GM12878 (cell line): Measurements from ENCODE around the gene PFN3. TPM values are rescaled to one million over a fixed set of nuclear protein-coding genes. Genes with fewer than 3 reads are reported as not detected.

Source experiments
- ASH2L ChIP-seq: fragments of 300-600, 200-600 bp; sonication (generic); IDR thresholded peaks from 2 replicates; pipeline ENCODE4 v1.6.1; 2017; ENCODE audit warnings: low read depth, mild to moderate bottlenecking, borderline replicate concordance
- CHD1 ChIP-seq: IDR thresholded peaks from 2 replicates; pipeline ENCODE4 v1.6.1; 2012; ENCODE audit warnings: low read depth, low read length, improper control_type of control experiment
- CREM ChIP-seq: IDR thresholded peaks from 2 replicates; pipeline ENCODE4 v1.6.1; 2014; ENCODE audit warnings: antibody characterized with exemption, low read depth
- CTCF ChIP-seq, 3 experiments: IDR thresholded peaks in 2 of 3; conservative IDR thresholded peaks in 1 of 3; 2 replicates each; pipeline ENCODE4 v1.5.1; 2011; ENCODE audit warnings: low read depth in 3 of 3, low read length in 3 of 3, mild to moderate bottlenecking in 3 of 3, control low read depth in 2 of 3, moderate library complexity in 2 of 3, inconsistent platforms in 1 of 3, mixed read lengths in 1 of 3; ENCODE audit not compliant: control insufficient read depth in 2 of 3, insufficient read depth in 1 of 3; ENCODE audit errors: extremely low read depth in 1 of 3
- FOS ChIP-seq: IDR thresholded peaks from 3 replicates; pipeline ENCODE4 v1.6.1; 2011; ENCODE audit warnings: borderline replicate concordance; ENCODE audit not compliant: insufficient read length; ENCODE audit errors: extremely low read depth
- IKZF1 ChIP-seq: fragments of 450-650 bp; conservative IDR thresholded peaks from 2 replicates; pipeline ENCODE4 v1.6.1; 2017; ENCODE audit warnings: antibody characterized with exemption, mild to moderate bottlenecking
- KLF5 ChIP-seq: fragments of 450-650 bp; IDR thresholded peaks from 2 replicates; pipeline ENCODE4 v1.6.1; 2014; ENCODE audit warnings: mild to moderate bottlenecking; ENCODE audit not compliant: partially characterized antibody
- MTA2 ChIP-seq: fragments of 450-650 bp; IDR thresholded peaks from 2 replicates; pipeline ENCODE4 v1.6.1; 2016; ENCODE audit warnings: low read depth, mild to moderate bottlenecking, moderate library complexity
- MYC ChIP-seq: IDR thresholded peaks from 2 replicates; pipeline ENCODE4 v1.6.1; 2011; ENCODE audit warnings: mild to moderate bottlenecking, low read length, moderate library complexity, inconsistent platforms; ENCODE audit not compliant: insufficient read depth, insufficient replicate concordance, insufficient read length, severe bottlenecking
- NBN ChIP-seq: fragments of 450-650 bp; IDR thresholded peaks from 2 replicates; pipeline ENCODE4 v1.6.1; 2016
- NFXL1 ChIP-seq: fragments of 450-650 bp; IDR thresholded peaks from 2 replicates; pipeline ENCODE4 v1.6.1; 2017; ENCODE audit warnings: antibody characterized with exemption, mild to moderate bottlenecking, borderline replicate concordance
- PAX5 ChIP-seq: IDR thresholded peaks from 2 replicates; pipeline ENCODE4 v1.6.1; 2011; ENCODE audit warnings: low read depth, low read length, borderline replicate concordance
- POU2F2 ChIP-seq: IDR thresholded peaks from 3 replicates; pipeline ENCODE4 v1.6.1; 2011; ENCODE audit warnings: low read depth, mild to moderate bottlenecking, low read length, borderline replicate concordance
- RB1 ChIP-seq: fragments of 450-650 bp; formaldehyde crosslinking; IDR thresholded peaks from 2 replicates; pipeline ENCODE4 v1.6.1; 2017; ENCODE audit warnings: mild to moderate bottlenecking, borderline replicate concordance
- RELB ChIP-seq: fragments of 450-650 bp; IDR thresholded peaks from 2 replicates; pipeline ENCODE4 v1.6.1; 2017; ENCODE audit warnings: low read depth, mild to moderate bottlenecking, moderate library complexity
- RFX5 ChIP-seq: IDR thresholded peaks from 2 replicates; pipeline ENCODE4 v1.6.1; 2011; ENCODE audit warnings: low read depth, low read length, improper control_type of control experiment
- SMARCA5 ChIP-seq: fragments of 450-650 bp; IDR thresholded peaks from 2 replicates; pipeline ENCODE4 v1.6.1; 2017; ENCODE audit warnings: mild to moderate bottlenecking
- SUZ12 ChIP-seq: fragments of 200-600 bp; sonication (generic); IDR thresholded peaks from one replicate; pipeline ENCODE4 v1.6.1; 2018; ENCODE audit warnings: antibody characterized with exemption, mild to moderate bottlenecking; ENCODE audit not compliant: unreplicated experiment
- polyA plus RNA-seq, 11 experiments: library from polyadenylated mRNA; depleted of rRNA in 4 of 11; unstranded in 6 of 11; stranded (reverse) in 5 of 11; fragments of >200 nt; fragmentation: Nextera tagmentation in 4 of 11; fragmentation: Illumina TruSeq in 1 of 11; extraction: Ambion mirVana in 4 of 11; extraction: Trizol in 1 of 11; gene quantifications; 1 replicate in 1 of 11; 2 replicates in 10 of 11; pipeline versions ENCODE4 v1.2.1 to v1.2.3, GENCODE V29; 2011 to 2016; ENCODE audit warnings: inconsistent platforms in 2 of 11, missing spikeins in 2 of 11, low read depth in 1 of 11
- total RNA-seq, 4 experiments: library from RNA; depleted of rRNA in 3 of 4; stranded (reverse); fragments of >200 nt in 3 of 4; fragmentation: Illumina TruSeq in 1 of 4; extraction: Trizol in 1 of 4; gene quantifications; 2 replicates each; pipeline versions ENCODE4 v1.2.1 to v1.2.3, GENCODE V29; 2013 to 2021
- TF ChIP-seq, protein P1 (sequence below): fragments of 450-650 bp; IDR thresholded peaks from 2 replicates; pipeline ENCODE4 v1.6.1; 2017; ENCODE audit warnings: mild to moderate bottlenecking, moderate library complexity
- TF ChIP-seq, protein P2 (sequence below): fragments of 450-650 bp; IDR thresholded peaks from 2 replicates; pipeline ENCODE4 v1.6.1; 2016; ENCODE audit warnings: mild to moderate bottlenecking

PFN3 gene
- total and polyA plus RNA-seq, 10 of the 15 experiments (the other 5 are each of a cell fraction or from before 2014, with no cell fraction given), result not detected

DNA sequence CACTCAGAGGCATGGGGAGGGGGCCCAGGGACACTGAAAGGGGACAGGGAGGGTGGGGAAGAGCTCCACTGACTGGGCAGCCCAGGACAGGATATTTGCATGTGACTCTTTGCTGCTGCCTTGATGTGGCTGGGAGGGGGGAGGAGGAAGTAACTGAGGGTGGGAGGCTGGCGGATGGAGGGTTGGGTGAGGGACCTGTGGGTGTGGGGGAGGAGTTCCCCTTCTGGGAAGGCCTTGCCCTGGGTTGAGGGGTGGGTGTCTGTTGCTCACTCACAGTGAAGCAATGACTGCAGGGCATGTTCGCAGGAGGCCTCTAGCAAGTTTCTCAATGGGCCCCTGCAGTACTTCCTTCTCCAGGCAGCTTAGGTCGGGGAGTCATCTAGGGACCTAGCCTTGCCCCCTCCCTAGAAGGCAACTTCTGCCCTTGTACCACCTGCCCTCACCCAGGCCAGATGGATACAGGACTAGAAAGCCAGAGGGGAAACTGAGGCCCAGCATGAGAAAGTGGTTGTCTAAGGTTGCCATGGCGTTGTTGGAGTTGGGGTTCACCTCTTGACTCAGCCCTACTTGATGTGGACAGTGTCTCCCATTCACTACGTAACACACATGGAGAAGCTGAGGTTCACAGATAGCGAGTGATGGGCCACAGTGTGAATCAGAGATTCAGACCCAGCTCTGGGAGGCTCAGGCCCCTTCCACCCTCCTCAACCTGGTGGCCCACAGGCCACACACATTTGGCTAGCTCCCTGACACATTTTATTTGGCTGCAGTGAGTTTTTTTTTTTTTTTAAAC lies 29.0 kb upstream of the PFN3 start (continued):
- TF ChIP-seq, protein P1, sequence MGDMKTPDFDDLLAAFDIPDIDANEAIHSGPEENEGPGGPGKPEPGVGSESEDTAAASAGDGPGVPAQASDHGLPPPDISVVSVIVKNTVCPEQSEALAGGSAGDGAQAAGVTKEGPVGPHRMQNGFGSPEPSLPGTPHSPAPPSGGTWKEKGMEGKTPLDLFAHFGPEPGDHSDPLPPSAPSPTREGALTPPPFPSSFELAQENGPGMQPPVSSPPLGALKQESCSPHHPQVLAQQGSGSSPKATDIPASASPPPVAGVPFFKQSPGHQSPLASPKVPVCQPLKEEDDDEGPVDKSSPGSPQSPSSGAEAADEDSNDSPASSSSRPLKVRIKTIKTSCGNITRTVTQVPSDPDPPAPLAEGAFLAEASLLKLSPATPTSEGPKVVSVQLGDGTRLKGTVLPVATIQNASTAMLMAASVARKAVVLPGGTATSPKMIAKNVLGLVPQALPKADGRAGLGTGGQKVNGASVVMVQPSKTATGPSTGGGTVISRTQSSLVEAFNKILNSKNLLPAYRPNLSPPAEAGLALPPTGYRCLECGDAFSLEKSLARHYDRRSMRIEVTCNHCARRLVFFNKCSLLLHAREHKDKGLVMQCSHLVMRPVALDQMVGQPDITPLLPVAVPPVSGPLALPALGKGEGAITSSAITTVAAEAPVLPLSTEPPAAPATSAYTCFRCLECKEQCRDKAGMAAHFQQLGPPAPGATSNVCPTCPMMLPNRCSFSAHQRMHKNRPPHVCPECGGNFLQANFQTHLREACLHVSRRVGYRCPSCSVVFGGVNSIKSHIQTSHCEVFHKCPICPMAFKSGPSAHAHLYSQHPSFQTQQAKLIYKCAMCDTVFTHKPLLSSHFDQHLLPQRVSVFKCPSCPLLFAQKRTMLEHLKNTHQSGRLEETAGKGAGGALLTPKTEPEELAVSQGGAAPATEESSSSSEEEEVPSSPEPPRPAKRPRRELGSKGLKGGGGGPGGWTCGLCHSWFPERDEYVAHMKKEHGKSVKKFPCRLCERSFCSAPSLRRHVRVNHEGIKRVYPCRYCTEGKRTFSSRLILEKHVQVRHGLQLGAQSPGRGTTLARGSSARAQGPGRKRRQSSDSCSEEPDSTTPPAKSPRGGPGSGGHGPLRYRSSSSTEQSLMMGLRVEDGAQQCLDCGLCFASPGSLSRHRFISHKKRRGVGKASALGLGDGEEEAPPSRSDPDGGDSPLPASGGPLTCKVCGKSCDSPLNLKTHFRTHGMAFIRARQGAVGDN, result peak; percentile 69
- peak; percentile 80; the same call in 1 of the 2 replicates for TF ChIP-seq NBN
- no peak for TF ChIP-seq MYC
- peak; percentile 49; the same call in 1 of the 2 replicates for TF ChIP-seq CREM
- no peak for TF ChIP-seq CHD1
- TF ChIP-seq RELB, result peak; percentile 37
- no peak for TF ChIP-seq RFX5
- TF ChIP-seq PAX5, result peak; percentile 48; the same call in 1 of the 2 replicates
- peak; percentile 66 for TF ChIP-seq IKZF1
- no peak for TF ChIP-seq NFXL1
- TF ChIP-seq ASH2L, result no peak
- peak; percentile 64; the same call in 1 of the 2 replicates for TF ChIP-seq MTA2
- peak; percentile 54; the same call in 1 of the 2 replicates for TF ChIP-seq SMARCA5
- peak; percentile 95; the same call in 2 of the 3 replicates for TF ChIP-seq POU2F2
- no peak for TF ChIP-seq SUZ12
- TF ChIP-seq, protein P2, sequence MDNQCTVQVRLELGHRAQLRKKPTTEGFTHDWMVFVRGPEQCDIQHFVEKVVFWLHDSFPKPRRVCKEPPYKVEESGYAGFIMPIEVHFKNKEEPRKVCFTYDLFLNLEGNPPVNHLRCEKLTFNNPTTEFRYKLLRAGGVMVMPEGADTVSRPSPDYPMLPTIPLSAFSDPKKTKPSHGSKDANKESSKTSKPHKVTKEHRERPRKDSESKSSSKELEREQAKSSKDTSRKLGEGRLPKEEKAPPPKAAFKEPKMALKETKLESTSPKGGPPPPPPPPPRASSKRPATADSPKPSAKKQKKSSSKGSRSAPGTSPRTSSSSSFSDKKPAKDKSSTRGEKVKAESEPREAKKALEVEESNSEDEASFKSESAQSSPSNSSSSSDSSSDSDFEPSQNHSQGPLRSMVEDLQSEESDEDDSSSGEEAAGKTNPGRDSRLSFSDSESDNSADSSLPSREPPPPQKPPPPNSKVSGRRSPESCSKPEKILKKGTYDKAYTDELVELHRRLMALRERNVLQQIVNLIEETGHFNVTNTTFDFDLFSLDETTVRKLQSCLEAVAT, result 0 out of 2 replicates have a peak, but pooled peaks have one; percentile 21
- TF ChIP-seq CTCF (IDR thresholded peaks at IDR 0.05 in 2 of 3, conservative IDR thresholded peaks at IDR 0.05 in 1 of 3; ENCODE audit: control insufficient read depth in 2 of 3, extremely low read depth in 1 of 3, insufficient read depth in 1 of 3, low read depth in 3 of 3, low read length in 3 of 3), result no peak
- TF ChIP-seq RB1, result 0 out of 2 replicates have a peak, but pooled peaks have one; percentile 23
- TF ChIP-seq FOS, result no peak
- TF ChIP-seq KLF5, result no peak
